Kidney (tissue), 14 donors: ENCODE results near the gene NKAIN2. TPM values are rescaled to one million over a fixed set of nuclear protein-coding genes. Genes with fewer than 3 reads are reported as not detected.

Experiments
- DNase-seq, 5 donors: peaks; one replicate each; pipeline ENCODE4 v3.0.0-alpha.2; 2013 to 2020
- FAIRE-seq: peaks from 2 replicates; lab custom pipeline; 2012; peaks lifted over from hg19 to GRCh38; lab: Jason Lieb, UNC
- H3K27ac ChIP-seq, 2 donors: one replicate each; pipeline ENCODE4 v1.7.0; 2013; ENCODE audit warnings: low read depth in 2 of 2, low read length in 2 of 2, inconsistent platforms in 1 of 2
- H3K27me3 ChIP-seq: one replicate; pipeline ENCODE4 v1.7.1; 2013; ENCODE audit warnings: low read length, inconsistent platforms; ENCODE audit not compliant: control insufficient read depth, insufficient read depth
- H3K36me3 ChIP-seq, 3 donors: one replicate each; pipeline versions ENCODE4 v1.7.0 to v1.7.1; 2013; ENCODE audit warnings: low read length in 3 of 3, control low read depth in 1 of 3, inconsistent platforms in 1 of 3; ENCODE audit not compliant: insufficient read depth in 3 of 3, control insufficient read depth in 2 of 3
- H3K4me1 ChIP-seq, 3 donors: one replicate each; pipeline versions ENCODE4 v1.7.0 to v1.7.1; 2013; ENCODE audit warnings: low read length in 3 of 3, inconsistent platforms in 1 of 3, low read depth in 1 of 3; ENCODE audit not compliant: control insufficient read depth in 2 of 3, insufficient read depth in 2 of 3
- H3K4me3 ChIP-seq, 3 donors: one replicate each; pipeline versions ENCODE4 v1.7.0 to v1.8.1; 2013; ENCODE audit warnings: low read length in 3 of 3, control low read depth in 1 of 3, inconsistent platforms in 1 of 3
- H3K9ac ChIP-seq, 3 donors: one replicate each; pipeline versions ENCODE4 v1.7.0 to v1.7.1; 2013; ENCODE audit warnings: low read length in 3 of 3, control low read depth in 1 of 3, inconsistent platforms in 1 of 3
- H3K9me3 ChIP-seq, 3 donors: one replicate each; pipeline versions ENCODE4 v1.7.0 to v1.7.1; 2013; ENCODE audit warnings: low read length in 3 of 3, control low read depth in 1 of 3, inconsistent platforms in 1 of 3; ENCODE audit not compliant: control insufficient read depth in 2 of 3, insufficient read depth in 1 of 3
- intact Hi-C: fragments of 100-400 bp; cut with DNase I; formaldehyde crosslinking; loops from one replicate; pipeline ENCODE4 v1.11.1; 2022
- polyA plus RNA-seq: library from polyadenylated mRNA; stranded (reverse); fragments of 350-450 nt; fragmentation: Illumina TruSeq; extraction: RNeasy Lipid Tissue Mini Kit (QIAGEN cat#74804); gene quantifications from one replicate; pipeline ENCODE4 v1.2.3, GENCODE V29; 2014; ENCODE audit warnings: low read depth, low replicate concordance; ENCODE audit not compliant: insufficient read depth
- total RNA-seq: library from RNA; stranded (reverse); fragmentation: NEBNext Ultra II Directional; extraction: Animal tissue kit (Norgen Biotek cat#: 25700); gene quantifications from one replicate; pipeline ENCODE4 v1.2.1, GENCODE V29; 2021
- TF ChIP-seq, protein P1 (sequence below): IDR thresholded peaks from 3 replicates; pipeline ENCODE4 v1.5.1; 2012; ENCODE audit warnings: mild to moderate bottlenecking, moderate library complexity, borderline replicate concordance; ENCODE audit not compliant: insufficient read depth; ENCODE audit errors: extremely low read depth
- donor health status: control.
- donor health status: control.
- donor health status: control.
- donor health status: control.
- donor health status: control.
- donor health status: DM: yes; HTN: yes; CAD: no.
- donor health status: Normal renal cell carcinoma (clear cell type).

NKAIN2 gene
- total and polyA plus RNA-seq, 2 donors from 2014 or later, result 0.39 to 1.8 TPM

DNA sequence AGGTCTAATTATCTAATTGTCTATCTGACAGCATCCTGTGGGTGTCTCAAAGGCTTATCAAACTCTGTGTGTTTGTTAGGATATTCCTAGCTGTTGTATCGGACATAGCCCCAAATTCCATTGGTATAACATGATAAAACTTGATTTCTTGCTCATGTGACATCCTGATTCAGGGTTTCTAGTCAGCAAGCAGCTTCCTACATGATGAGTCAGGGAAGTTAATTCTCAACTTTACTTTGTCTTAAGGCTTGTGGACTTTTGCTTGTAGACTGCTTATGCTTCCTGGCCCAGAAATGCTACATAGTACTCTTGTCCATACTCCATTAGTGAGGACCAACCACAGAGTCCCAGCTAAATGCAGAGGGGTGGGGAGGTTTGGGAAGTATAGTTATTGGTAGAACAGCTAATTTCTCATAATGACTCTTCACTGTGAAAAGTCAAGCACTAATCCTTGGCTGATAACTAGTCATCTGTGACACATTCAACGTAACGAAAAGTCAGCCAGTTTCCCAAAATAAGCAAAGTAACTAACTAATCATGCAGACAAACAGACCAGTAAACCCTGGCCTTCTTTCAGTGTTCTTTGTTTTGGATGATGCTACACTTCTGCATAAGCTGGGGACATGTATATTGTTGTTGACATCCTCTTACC is 25.8 kb downstream of the NKAIN2 start:
- DNase-seq (peak in 1 of 5 donors; percentile 4), FAIRE-seq (no peak)
- H3K4me3 ChIP-seq, result no peak overlapping the region
- no peaks in the 10 kb centered on the region for H3K9me3 ChIP-seq
- no peak overlapping the region for H3K9ac ChIP-seq
- intact Hi-C loops, result no loop called here
- H3K27ac ChIP-seq, result no peak overlapping the region
- H3K4me1 ChIP-seq, result peaks cover 0 to 5% (median 0%) of the 10 kb centered on the region in 3 donors
- TF ChIP-seq, protein P1, sequence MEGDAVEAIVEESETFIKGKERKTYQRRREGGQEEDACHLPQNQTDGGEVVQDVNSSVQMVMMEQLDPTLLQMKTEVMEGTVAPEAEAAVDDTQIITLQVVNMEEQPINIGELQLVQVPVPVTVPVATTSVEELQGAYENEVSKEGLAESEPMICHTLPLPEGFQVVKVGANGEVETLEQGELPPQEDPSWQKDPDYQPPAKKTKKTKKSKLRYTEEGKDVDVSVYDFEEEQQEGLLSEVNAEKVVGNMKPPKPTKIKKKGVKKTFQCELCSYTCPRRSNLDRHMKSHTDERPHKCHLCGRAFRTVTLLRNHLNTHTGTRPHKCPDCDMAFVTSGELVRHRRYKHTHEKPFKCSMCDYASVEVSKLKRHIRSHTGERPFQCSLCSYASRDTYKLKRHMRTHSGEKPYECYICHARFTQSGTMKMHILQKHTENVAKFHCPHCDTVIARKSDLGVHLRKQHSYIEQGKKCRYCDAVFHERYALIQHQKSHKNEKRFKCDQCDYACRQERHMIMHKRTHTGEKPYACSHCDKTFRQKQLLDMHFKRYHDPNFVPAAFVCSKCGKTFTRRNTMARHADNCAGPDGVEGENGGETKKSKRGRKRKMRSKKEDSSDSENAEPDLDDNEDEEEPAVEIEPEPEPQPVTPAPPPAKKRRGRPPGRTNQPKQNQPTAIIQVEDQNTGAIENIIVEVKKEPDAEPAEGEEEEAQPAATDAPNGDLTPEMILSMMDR, result no peak
- H3K36me3 ChIP-seq, result no peaks in the 10 kb centered on the region
- no peaks in the 10 kb centered on the region for H3K27me3 ChIP-seq

- TF ChIP-seq, protein P1, result no peak
- no peak overlapping the region for H3K27ac ChIP-seq
- no peaks in the 10 kb centered on the region for H3K36me3 ChIP-seq
- no peak overlapping the region for H3K4me3 ChIP-seq
- intact Hi-C loops, result no loop called here
- H3K9ac ChIP-seq, result no peak overlapping the region
- H3K4me1 ChIP-seq, result peaks cover 0 to 5% (median 0%) of the 10 kb centered on the region in 3 donors
- no peaks in the 10 kb centered on the region for H3K27me3 ChIP-seq
- H3K9me3 ChIP-seq, result no peaks in the 10 kb centered on the region
- DNase-seq (peak in 4 of 5 donors; percentile 23 to 80 (median 55)), FAIRE-seq (no peak)
These were observed 26.5 kb downstream of the NKAIN2 start for GRCh38 chr6:123830120-123830519.

DNA sequence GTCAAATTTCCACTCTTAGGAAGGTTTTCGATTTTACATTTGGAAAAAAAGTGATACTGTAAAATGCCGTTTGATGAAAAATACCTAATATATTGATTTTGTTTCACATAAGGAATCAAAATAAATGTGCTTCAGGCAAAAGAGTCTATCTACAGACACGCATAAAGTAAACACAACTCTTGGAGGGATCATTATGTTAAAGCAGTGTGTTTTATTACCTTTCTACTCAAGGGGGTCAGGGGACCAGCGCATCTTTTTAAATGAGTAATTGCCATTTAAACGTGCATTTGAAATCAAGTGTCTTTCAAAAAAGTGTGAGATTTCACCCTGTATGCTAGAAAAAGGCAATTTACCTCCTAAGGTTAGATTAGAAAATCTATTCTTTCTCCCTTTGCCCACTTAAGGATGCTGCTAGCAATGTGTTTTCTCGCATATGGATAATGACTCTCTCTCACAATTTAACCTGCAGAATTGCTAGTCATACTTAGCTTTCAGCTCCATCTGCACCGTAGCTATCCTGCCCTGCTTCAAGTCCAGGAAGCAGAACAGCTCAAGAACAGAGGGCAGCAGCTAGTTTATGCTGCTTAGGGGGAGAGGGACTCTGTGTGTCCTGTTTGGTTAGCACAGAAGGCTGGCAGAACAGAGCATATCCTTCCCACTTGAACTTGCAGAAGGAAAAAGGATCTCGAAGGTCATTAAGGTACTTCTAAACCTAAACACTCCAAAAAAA is 35.0 kb downstream of the NKAIN2 start:
- peak in 1 of 5 donors; percentile 11 for DNase-seq
- H3K9me3 ChIP-seq, result no peaks in the 10 kb centered on the region
- H3K4me3 ChIP-seq, result no peak overlapping the region
- H3K4me1 ChIP-seq, result no peaks in the 10 kb centered on the region
- H3K27ac ChIP-seq, result no peak overlapping the region
- H3K36me3 ChIP-seq, result no peaks in the 10 kb centered on the region
- no peaks in the 10 kb centered on the region for H3K27me3 ChIP-seq
- no peak for FAIRE-seq
- TF ChIP-seq, protein P1, result no peak
- intact Hi-C loops, result no loop called here
- no peak overlapping the region for H3K9ac ChIP-seq
